GM19193 (cell line): ENCODE results near the gene TEX36.

Source experiments
- POLR2A ChIP-seq: IDR thresholded peaks from 4 replicates; pipeline ENCODE4 v1.6.1; 2011; ENCODE audit not compliant: insufficient read depth, insufficient read length; ENCODE audit errors: extremely low read depth

Gene TEX36

GRCh38 chr10:125661431-125661940, 21.5 kb downstream of the TEX36 start:
- no peak for TF ChIP-seq POLR2A

- no peak for TF ChIP-seq POLR2A
These were observed 23.9 kb downstream of the TEX36 start for GRCh38 chr10:125659071-125659470.

- TF ChIP-seq POLR2A = no peak
These were observed 26.4 kb downstream of the TEX36 start for GRCh38 chr10:125656523-125656922.

GRCh38 chr10:125646311-125646710, 36.7 kb downstream of the TEX36 start:
- no peak for TF ChIP-seq POLR2A

GRCh38 chr10:125641398-125641797, 41.6 kb downstream of the TEX36 start:
- no peak for TF ChIP-seq POLR2A

- TF ChIP-seq POLR2A = no peak
These were observed 42.3 kb downstream of the TEX36 start for GRCh38 chr10:125640653-125641052.

- TF ChIP-seq POLR2A = no peak
These were observed 43.1 kb downstream of the TEX36 start for GRCh38 chr10:125639846-125640245.

- no peak for TF ChIP-seq POLR2A
These were observed 44.4 kb downstream of the TEX36 start for GRCh38 chr10:125638555-125638954.

- no peak for TF ChIP-seq POLR2A
These were observed 45.5 kb downstream of the TEX36 start for GRCh38 chr10:125637496-125637895.

- no peak for TF ChIP-seq POLR2A
These were observed 48.4 kb downstream of the TEX36 start for GRCh38 chr10:125634606-125635005.

- TF ChIP-seq POLR2A = no peak
These were observed 49.4 kb downstream of the TEX36 start for GRCh38 chr10:125633517-125633999.

GRCh38 chr10:125631806-125632205, 51.2 kb downstream of the TEX36 start:
- TF ChIP-seq POLR2A = no peak

- TF ChIP-seq POLR2A = no peak
These were observed 53.1 kb downstream of the TEX36 start for GRCh38 chr10:125629758-125630376.

GRCh38 chr10:125628104-125629049, 54.6 kb downstream of the TEX36 start:
- TF ChIP-seq POLR2A = no peak

GRCh38 chr10:125627646-125628045, 55.3 kb downstream of the TEX36 start:
- no peak for TF ChIP-seq POLR2A
